Tibial artery (tissue), 4 donors: ENCODE results near the gene RTP1.

Experiments used
- DNase-seq, 2 donors: peaks; one replicate each; pipeline ENCODE4 v3.0.0-alpha.2; 2019
- H3K27ac ChIP-seq, 2 donors: fragments of 200-600 bp; sonication (generic) in 1 of 2; 1 replicate in 1 of 2; 2 replicates in 1 of 2; pipeline ENCODE4 v1.5.1; 2018 to 2019; ENCODE audit warnings: mild to moderate bottlenecking in 1 of 2
- H3K27me3 ChIP-seq, 2 donors: fragments of 200-600 bp; sonication (generic) in 1 of 2; one replicate each; pipeline versions ENCODE4 v1.5.1 to v1.6.0; 2016 to 2019
- H3K36me3 ChIP-seq, 3 donors: fragments of 200-600 bp; sonication (generic) in 2 of 3; one replicate each; pipeline ENCODE4 v1.5.1; 2016 to 2019; ENCODE audit warnings: mild to moderate bottlenecking in 2 of 3
- H3K4me1 ChIP-seq, 4 donors: fragments of 200-600 bp; sonication (generic) in 2 of 4; 1 replicate in 3 of 4; 2 replicates in 1 of 4; pipeline ENCODE4 v1.5.1; 2016 to 2019
- H3K4me3 ChIP-seq, 2 donors: fragments of 200-600 bp; sonication (generic) in 1 of 2; 1 replicate in 1 of 2; 2 replicates in 1 of 2; pipeline ENCODE4 v1.5.1; 2018 to 2019; ENCODE audit warnings: mild to moderate bottlenecking in 2 of 2
- H3K9me3 ChIP-seq, 3 donors: fragments of 200-600 bp; sonication (generic) in 1 of 3; one replicate each; pipeline ENCODE4 v1.5.1; 2016 to 2019
- CTCF ChIP-seq, 2 experiments: fragments of 200-600 bp in 1 of 2; fragments of 450-650 bp in 1 of 2; IDR thresholded peaks; one replicate each; pipeline ENCODE4 v1.5.1; 2017 to 2019; ENCODE audit warnings: antibody characterized with exemption in 2 of 2, mild to moderate bottlenecking in 1 of 2, moderate library complexity in 1 of 2
- intact Hi-C: fragments of 100-400 bp; cut with DNase I; formaldehyde crosslinking; loops from one replicate; pipeline ENCODE4 v1.15.0; 2023; ENCODE audit warnings: low total_unique reads

RTP1 gene

GRCh38 chr3:187209491-187209890 is 12.2 kb downstream of the RTP1 start:
- no peak for TF ChIP-seq CTCF (IDR thresholded peaks at IDR 0.05)
- Histone ChIP-seq H3K9me3 (no peaks in the 10 kb centered on the region), H3K4me3 (no peak overlapping the region), H3K36me3 (no peaks in the 10 kb centered on the region), H3K27me3 (no peaks in the 10 kb centered on the region), H3K27ac (peak overlapping the region; percentile 67 to 73), H3K4me1 (peaks cover 0 to 63% (median 39%) of the 10 kb centered on the region in 4 donors)
- intact Hi-C loops, result no loop called here
- no peak for DNase-seq

DNA sequence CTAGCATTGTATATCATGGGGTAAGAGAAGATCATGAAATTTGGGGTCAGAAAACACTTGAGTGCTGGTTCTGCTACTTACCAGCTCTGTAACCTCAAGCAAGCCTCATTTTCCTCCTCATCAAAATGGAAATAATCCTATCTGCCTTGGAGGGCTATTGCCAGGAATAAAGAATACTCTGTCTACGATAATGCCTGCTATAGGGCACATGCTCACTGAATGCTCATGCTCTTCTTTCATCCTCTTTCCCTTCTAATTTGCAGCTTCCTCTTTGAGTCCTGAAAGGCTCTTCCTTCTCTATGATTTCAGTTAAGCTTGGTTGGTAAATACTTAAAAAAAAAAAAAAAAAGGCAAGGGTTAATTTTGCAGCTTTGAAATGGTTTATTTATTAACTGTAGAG is 12.8 kb downstream of the RTP1 start:
- H3K27ac ChIP-seq, result peak overlapping the region; percentile 67 to 73
- H3K4me1 ChIP-seq, result peaks cover 0 to 63% (median 39%) of the 10 kb centered on the region in 4 donors
- H3K9me3 ChIP-seq, result no peaks in the 10 kb centered on the region
- no peak overlapping the region for H3K4me3 ChIP-seq
- intact Hi-C loops, result no loop called here
- no peaks in the 10 kb centered on the region for H3K36me3 ChIP-seq
- no peak for TF ChIP-seq CTCF (IDR thresholded peaks at IDR 0.05)
- no peak for DNase-seq
- no peaks in the 10 kb centered on the region for H3K27me3 ChIP-seq

- no peak for TF ChIP-seq CTCF (IDR thresholded peaks at IDR 0.05)
- Histone ChIP-seq H3K4me3 (no peak overlapping the region), H3K4me1 (peaks cover 0 to 63% (median 39%) of the 10 kb centered on the region in 4 donors), H3K36me3 (no peaks in the 10 kb centered on the region), H3K27me3 (no peaks in the 10 kb centered on the region), H3K27ac (peak overlapping the region; percentile 67 to 73), H3K9me3 (no peaks in the 10 kb centered on the region)
- no peak for DNase-seq
- intact Hi-C loops, result no loop called here
Observed at GRCh38 chr3:187210545-187211327, 13.4 kb downstream of the RTP1 start.

DNA sequence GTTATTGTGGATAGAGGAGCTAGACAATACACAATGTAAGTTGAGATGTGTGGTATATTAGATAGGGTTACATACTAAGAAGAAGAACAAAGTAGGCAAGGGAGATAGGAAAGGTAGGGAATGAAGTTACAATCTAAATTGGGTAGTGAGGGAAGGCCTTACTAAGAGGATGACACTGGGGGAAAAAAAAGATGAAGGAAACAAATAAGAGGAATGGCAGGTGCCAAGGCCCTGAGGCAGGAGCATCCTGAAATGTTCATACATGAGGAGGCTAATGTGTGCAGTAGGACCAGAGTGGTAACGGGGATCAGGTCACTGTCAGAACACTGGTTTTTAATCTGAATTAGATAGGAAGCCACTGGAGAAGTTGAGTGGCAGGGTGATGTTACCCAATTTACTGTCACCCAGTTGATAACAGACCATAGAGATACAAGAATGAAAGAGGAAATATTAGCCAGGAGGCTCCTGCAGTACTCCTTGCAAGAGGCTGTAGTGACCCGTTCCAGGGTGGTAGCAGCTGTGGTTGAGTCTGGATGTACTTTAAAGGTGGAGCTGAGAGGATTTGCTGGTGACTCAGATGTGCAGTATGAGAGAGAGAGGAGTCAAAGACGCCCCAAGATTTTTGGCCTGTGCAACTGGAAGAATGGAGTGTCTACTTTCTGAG is 14.4 kb downstream of the RTP1 start:
- no peak for TF ChIP-seq CTCF (IDR thresholded peaks at IDR 0.05)
- Histone ChIP-seq H3K27ac (peak overlapping the region; percentile 64 to 73), H3K9me3 (no peaks in the 10 kb centered on the region), H3K4me3 (no peak overlapping the region), H3K4me1 (peaks cover 0 to 63% (median 39%) of the 10 kb centered on the region in 4 donors), H3K36me3 (no peaks in the 10 kb centered on the region), H3K27me3 (no peaks in the 10 kb centered on the region)
- DNase-seq, result no peak
- intact Hi-C loops, result no loop called here

- H3K9me3 ChIP-seq, result no peaks in the 10 kb centered on the region
- no peak overlapping the region for H3K4me3 ChIP-seq
- no peak for TF ChIP-seq CTCF (IDR thresholded peaks at IDR 0.05)
- H3K27me3 ChIP-seq, result no peaks in the 10 kb centered on the region
- DNase-seq, result no peak
- intact Hi-C loops, result no loop called here
- no peaks in the 10 kb centered on the region for H3K36me3 ChIP-seq
- H3K27ac ChIP-seq, result peak overlapping the region; percentile 64 to 73
- H3K4me1 ChIP-seq, result peaks cover 0 to 60% (median 37%) of the 10 kb centered on the region in 4 donors
Observed at GRCh38 chr3:187212196-187212545, 14.9 kb downstream of the RTP1 start.
